ENCODE measurements around the gene FAM174B. TPM values are rescaled to one million over a fixed set of nuclear protein-coding genes. Genes with fewer than 3 reads are reported as not detected.
"Not testable (repeated sequence)": the region's sequence is repeated elsewhere in the genome, so short reads cannot be mapped to it uniquely, and the experiment has no call there.

The FAM174B gene
- total RNA-seq, 1 experiment from 2014 or later: 24.7 TPM

- in situ Hi-C loops (cut with HindIII; ENCODE audit: low pct_unique_long_range_greater_than_20kb, low sequenced_read_pairs): no loop called here
- DNase-seq (ENCODE audit: low read depth): no peak
These were observed 43.4 kb downstream of the FAM174B start for GRCh38 chr15:92611995-92612745.

GRCh38 chr15:92611150-92611549, 44.4 kb downstream of the FAM174B start:
- in situ Hi-C loops (cut with HindIII; ENCODE audit: low pct_unique_long_range_greater_than_20kb, low sequenced_read_pairs): no loop called here
- no peak for DNase-seq (ENCODE audit: low read depth)

- in situ Hi-C loops (cut with HindIII; ENCODE audit: low pct_unique_long_range_greater_than_20kb, low sequenced_read_pairs): no loop called here
- DNase-seq (ENCODE audit: low read depth): no peak
These were observed 45.5 kb downstream of the FAM174B start for GRCh38 chr15:92610101-92610520.

- no peak for DNase-seq (ENCODE audit: low read depth)
- in situ Hi-C loops (cut with HindIII; ENCODE audit: low pct_unique_long_range_greater_than_20kb, low sequenced_read_pairs): no loop called here
These were observed 46.5 kb downstream of the FAM174B start for GRCh38 chr15:92608866-92609700.

- in situ Hi-C loops (cut with HindIII; ENCODE audit: low pct_unique_long_range_greater_than_20kb, low sequenced_read_pairs); DNase-seq (ENCODE audit: low read depth): not testable (repeated sequence)
These were observed 48.8 kb downstream of the FAM174B start for GRCh38 chr15:92606836-92607150.

GRCh38 chr15:92606126-92606835, 49.3 kb downstream of the FAM174B start:
- in situ Hi-C loops (cut with HindIII; ENCODE audit: low pct_unique_long_range_greater_than_20kb, low sequenced_read_pairs): no loop called here
- DNase-seq (ENCODE audit: low read depth): no peak

GRCh38 chr15:92605225-92605944, 50.2 kb downstream of the FAM174B start:
- DNase-seq (ENCODE audit: low read depth): no peak
- in situ Hi-C loops (cut with HindIII; ENCODE audit: low pct_unique_long_range_greater_than_20kb, low sequenced_read_pairs): no loop called here

GRCh38 chr15:92603743-92604470, 51.7 kb downstream of the FAM174B start:
- in situ Hi-C loops (cut with HindIII; ENCODE audit: low pct_unique_long_range_greater_than_20kb, low sequenced_read_pairs): no loop called here
- no peak for DNase-seq (ENCODE audit: low read depth)

- DNase-seq (ENCODE audit: low read depth): no peak
- in situ Hi-C loops (cut with HindIII; ENCODE audit: low pct_unique_long_range_greater_than_20kb, low sequenced_read_pairs): no loop called here
These were observed 52.3 kb downstream of the FAM174B start for GRCh38 chr15:92603278-92603677.

- in situ Hi-C loops (cut with HindIII; ENCODE audit: low pct_unique_long_range_greater_than_20kb, low sequenced_read_pairs): no loop called here
- no peak for DNase-seq (ENCODE audit: low read depth)
These were observed 53.3 kb downstream of the FAM174B start for GRCh38 chr15:92602267-92602593.

- no peak for DNase-seq (ENCODE audit: low read depth)
- in situ Hi-C loops (cut with HindIII; ENCODE audit: low pct_unique_long_range_greater_than_20kb, low sequenced_read_pairs): no loop called here
These were observed 53.8 kb downstream of the FAM174B start for GRCh38 chr15:92601592-92602266.

- in situ Hi-C loops (cut with HindIII; ENCODE audit: low pct_unique_long_range_greater_than_20kb, low sequenced_read_pairs): no loop called here
- DNase-seq (ENCODE audit: low read depth): no peak
These were observed 54.7 kb downstream of the FAM174B start for GRCh38 chr15:92600856-92601255.

GRCh38 chr15:92599394-92599970, 56.1 kb downstream of the FAM174B start:
- no peak for DNase-seq (ENCODE audit: low read depth)
- in situ Hi-C loops (cut with HindIII; ENCODE audit: low pct_unique_long_range_greater_than_20kb, low sequenced_read_pairs): no loop called here

GRCh38 chr15:92597548-92597947, 58.0 kb downstream of the FAM174B start:
- in situ Hi-C loops (cut with HindIII; ENCODE audit: low pct_unique_long_range_greater_than_20kb, low sequenced_read_pairs): no loop called here
- no peak for DNase-seq (ENCODE audit: low read depth)

- DNase-seq (ENCODE audit: low read depth): no peak
- in situ Hi-C loops (cut with HindIII; ENCODE audit: low pct_unique_long_range_greater_than_20kb, low sequenced_read_pairs): no loop called here
These were observed 59.0 kb downstream of the FAM174B start for GRCh38 chr15:92596623-92597022.

GRCh38 chr15:92595506-92596381, 59.8 kb downstream of the FAM174B start:
- in situ Hi-C loops (cut with HindIII; ENCODE audit: low pct_unique_long_range_greater_than_20kb, low sequenced_read_pairs): no loop called here
- DNase-seq (ENCODE audit: low read depth): no peak

Data from Caki2 (cell line).